K562 (cell line): ENCODE results near the gene CPEB1. TPM values are rescaled to one million over a fixed set of nuclear protein-coding genes. Genes with fewer than 3 reads are reported as not detected.

Experiments
- DMBX1 ChIP-seq: fragments of 250-450 bp; sonication (Bioruptor Pico); IDR thresholded peaks from 2 replicates; pipeline ENCODE4 v1.8.0; 2022; ENCODE audit warnings: inconsistent platforms, mild to moderate bottlenecking, moderate library complexity, borderline replicate concordance
- EGR1 ChIP-seq: fragments of 450-650 bp; conservative IDR thresholded peaks from 2 replicates; pipeline ENCODE4 v1.6.1; 2017; ENCODE audit warnings: mild to moderate bottlenecking
- FOS ChIP-seq: IDR thresholded peaks from 3 replicates; pipeline ENCODE4 v1.6.1; 2011; ENCODE audit not compliant: insufficient read length; ENCODE audit errors: extremely low read depth
- PTBP1 ChIP-seq: fragments of 200-400 bp; formaldehyde crosslinking; IDR thresholded peaks from 2 replicates; pipeline ENCODE4 v1.6.1; 2017; ENCODE audit warnings: low read depth, low read length
- RAD21 ChIP-seq, 2 experiments: fragments of 250-450 bp in 1 of 2; fragments of 450-650 bp in 1 of 2; sonication (Bioruptor Pico) in 1 of 2; formaldehyde crosslinking in 1 of 2; IDR thresholded peaks in 1 of 2; conservative IDR thresholded peaks in 1 of 2; 2 replicates each; pipeline versions ENCODE4 v1.4.0 to v1.8.0; 2020 to 2022; ENCODE audit warnings: mild to moderate bottlenecking in 2 of 2, moderate library complexity in 1 of 2
- U2AF2 ChIP-seq: fragments of 200-400 bp; formaldehyde crosslinking; optimal IDR thresholded peaks from 2 replicates; pipeline ENCODE3; 2017; ENCODE audit warnings: low read depth, mild to moderate bottlenecking, low read length
- ZNF764 ChIP-seq: fragments of 250-450 bp; sonication (Bioruptor Pico); IDR thresholded peaks from 2 replicates; pipeline ENCODE4 v1.4.0; 2020; ENCODE audit warnings: low read depth, mild to moderate bottlenecking, moderate library complexity
- polyA plus RNA-seq, 8 experiments: library from polyadenylated mRNA; depleted of rRNA in 4 of 8; stranded (reverse) in 5 of 8; unstranded in 3 of 8; fragments of >200 nt; fragmentation: Nextera tagmentation in 2 of 8; fragmentation: Illumina TruSeq in 1 of 8; extraction: Ambion mirVana in 2 of 8; extraction: Trizol in 1 of 8; gene quantifications; 2 replicates each; pipeline versions ENCODE4 v1.2.1 to v1.2.3, GENCODE V29; 2011 to 2014; ENCODE audit warnings: inconsistent platforms in 1 of 8, missing spikeins in 1 of 8
- total RNA-seq, 7 experiments: library from RNA; depleted of rRNA in 6 of 7; stranded (reverse); fragments of >200 nt in 6 of 7; fragmentation: Illumina TruSeq in 2 of 7; extraction: Trizol in 2 of 7; gene quantifications; 2 replicates each; pipeline versions ENCODE4 v1.2.1 to v1.2.3, GENCODE V29; 2011 to 2021; ENCODE audit warnings: low replicate concordance in 1 of 7
- TF ChIP-seq, protein P1 (sequence below), 2 experiments: fragments of 450-650 bp; formaldehyde crosslinking in 1 of 2; IDR thresholded peaks; 2 replicates each; pipeline versions ENCODE4 v1.4.0 to v1.6.1; 2014 to 2020; ENCODE audit warnings: mild to moderate bottlenecking in 2 of 2, borderline replicate concordance in 1 of 2, low read depth in 1 of 2

CPEB1 gene
- total and polyA plus RNA-seq, 9 of the 15 experiments (the other 6 are each of a cell fraction or from before 2014, with no cell fraction given), result 2.2 to 13.4 (median 9.7) TPM

DNA sequence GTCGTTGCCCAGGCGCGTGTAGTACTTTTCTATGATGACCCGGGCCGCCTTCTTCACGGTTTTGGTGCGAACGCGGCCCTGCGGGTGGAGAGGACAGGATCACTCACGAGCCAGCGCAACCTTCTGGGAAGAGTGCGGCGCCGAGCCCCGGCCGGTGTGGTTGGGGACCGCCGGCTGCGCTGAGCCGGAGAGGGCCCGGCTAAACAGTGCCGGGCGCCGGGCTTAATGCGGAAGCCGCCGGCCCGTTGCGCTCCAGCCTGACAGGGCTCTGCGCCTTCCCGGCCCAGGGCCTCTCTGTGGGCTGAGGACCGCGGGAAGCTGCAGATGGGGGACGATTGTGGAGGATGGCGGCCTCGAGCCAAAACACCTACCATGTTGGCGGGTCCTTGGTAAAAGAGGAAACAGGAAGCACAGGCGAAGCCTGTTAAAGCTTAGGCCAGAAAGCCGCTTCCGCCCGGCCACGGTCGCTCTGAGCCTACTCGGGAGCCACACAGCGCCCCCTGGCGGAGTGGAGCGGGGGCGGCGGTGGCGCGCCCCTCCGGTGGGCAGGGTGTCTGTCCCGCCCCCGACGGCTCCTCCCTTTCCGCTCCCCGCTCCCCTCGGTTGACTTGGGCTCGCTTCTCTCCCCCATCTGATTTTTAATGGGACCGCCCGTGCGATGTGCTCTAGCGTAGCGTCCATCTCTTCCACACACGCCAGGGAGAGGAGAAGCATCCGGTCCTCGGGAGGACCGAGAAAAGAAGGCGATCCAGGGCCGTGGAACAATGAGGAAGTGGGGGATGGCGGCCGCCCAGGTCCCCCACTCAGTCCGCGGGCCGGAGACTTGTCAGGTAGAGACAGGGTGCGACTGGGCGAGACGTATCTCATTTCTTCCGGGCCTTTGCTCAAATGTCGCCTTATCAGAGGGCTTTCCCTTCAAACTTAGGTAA is 106.8 kb downstream of the CPEB1 start, which contains the start of gene RPS17 (continued):
- TF ChIP-seq, protein P1, sequence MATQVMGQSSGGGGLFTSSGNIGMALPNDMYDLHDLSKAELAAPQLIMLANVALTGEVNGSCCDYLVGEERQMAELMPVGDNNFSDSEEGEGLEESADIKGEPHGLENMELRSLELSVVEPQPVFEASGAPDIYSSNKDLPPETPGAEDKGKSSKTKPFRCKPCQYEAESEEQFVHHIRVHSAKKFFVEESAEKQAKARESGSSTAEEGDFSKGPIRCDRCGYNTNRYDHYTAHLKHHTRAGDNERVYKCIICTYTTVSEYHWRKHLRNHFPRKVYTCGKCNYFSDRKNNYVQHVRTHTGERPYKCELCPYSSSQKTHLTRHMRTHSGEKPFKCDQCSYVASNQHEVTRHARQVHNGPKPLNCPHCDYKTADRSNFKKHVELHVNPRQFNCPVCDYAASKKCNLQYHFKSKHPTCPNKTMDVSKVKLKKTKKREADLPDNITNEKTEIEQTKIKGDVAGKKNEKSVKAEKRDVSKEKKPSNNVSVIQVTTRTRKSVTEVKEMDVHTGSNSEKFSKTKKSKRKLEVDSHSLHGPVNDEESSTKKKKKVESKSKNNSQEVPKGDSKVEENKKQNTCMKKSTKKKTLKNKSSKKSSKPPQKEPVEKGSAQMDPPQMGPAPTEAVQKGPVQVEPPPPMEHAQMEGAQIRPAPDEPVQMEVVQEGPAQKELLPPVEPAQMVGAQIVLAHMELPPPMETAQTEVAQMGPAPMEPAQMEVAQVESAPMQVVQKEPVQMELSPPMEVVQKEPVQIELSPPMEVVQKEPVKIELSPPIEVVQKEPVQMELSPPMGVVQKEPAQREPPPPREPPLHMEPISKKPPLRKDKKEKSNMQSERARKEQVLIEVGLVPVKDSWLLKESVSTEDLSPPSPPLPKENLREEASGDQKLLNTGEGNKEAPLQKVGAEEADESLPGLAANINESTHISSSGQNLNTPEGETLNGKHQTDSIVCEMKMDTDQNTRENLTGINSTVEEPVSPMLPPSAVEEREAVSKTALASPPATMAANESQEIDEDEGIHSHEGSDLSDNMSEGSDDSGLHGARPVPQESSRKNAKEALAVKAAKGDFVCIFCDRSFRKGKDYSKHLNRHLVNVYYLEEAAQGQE (IDR thresholded peaks at IDR 0.05; ENCODE audit: borderline replicate concordance), result peak; percentile 78
- TF ChIP-seq, protein P1 (CRISPR knock-in tag; IDR thresholded peaks at IDR 0.05; ENCODE audit: low read depth), result peak; percentile 47; the same call in 1 of the 2 replicates
- TF ChIP-seq U2AF2, result no peak
- peak; percentile 45 to 57 for TF ChIP-seq RAD21 (CRISPR knock-in tag; conservative IDR thresholded peaks at IDR 0.05 in 1 of 2, IDR thresholded peaks at IDR 0.05 in 1 of 2)
- TF ChIP-seq PTBP1, result no peak
- no peak for TF ChIP-seq FOS
- TF ChIP-seq ZNF764 (CRISPR knock-in tag), result no peak
- TF ChIP-seq DMBX1, result peak; percentile 47; the same call in 1 of the 2 replicates
- TF ChIP-seq EGR1, result peak; percentile 88
